CD4-positive, alpha-beta T cell treated with Interferon gamma for 1 hour (primary cell): ENCODE data around the gene MEN1.
A peak's percentile ranks its signal among the peaks of the same experiment; 100 is the strongest.

Experiments
- DNase-seq: peaks from one replicate; pipeline ENCODE4 v3.0.0-alpha.2; 2020

Gene MEN1

GRCh38 chr11:64801158-64801464 is 9.2 kb downstream of the MEN1 start:
- no peak for DNase-seq

- no peak for DNase-seq
Observed at GRCh38 chr11:64800303-64801157, 9.8 kb downstream of the MEN1 start.

- DNase-seq = peak; percentile 19
Observed at GRCh38 chr11:64799623-64800302, 10.6 kb downstream of the MEN1 start.

DNA sequence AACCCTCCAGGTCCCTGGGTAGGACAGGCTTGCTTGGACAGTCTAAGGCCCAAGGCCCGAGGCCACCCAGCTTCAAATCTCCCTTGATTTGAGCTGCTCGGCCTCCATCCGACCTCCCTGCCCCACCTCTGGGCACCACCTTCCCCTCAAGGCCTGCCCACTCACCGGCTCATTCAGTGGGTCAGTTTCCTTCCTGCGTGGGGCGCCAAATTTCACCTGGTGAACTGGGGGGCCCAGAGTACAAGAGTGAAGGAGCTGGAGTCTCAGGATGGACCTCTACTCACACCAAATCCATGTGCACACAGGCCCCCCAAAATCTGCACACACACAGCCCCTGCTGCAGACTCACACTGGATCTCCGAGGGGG is 11.1 kb downstream of the MEN1 start:
- DNase-seq = no peak

DNA sequence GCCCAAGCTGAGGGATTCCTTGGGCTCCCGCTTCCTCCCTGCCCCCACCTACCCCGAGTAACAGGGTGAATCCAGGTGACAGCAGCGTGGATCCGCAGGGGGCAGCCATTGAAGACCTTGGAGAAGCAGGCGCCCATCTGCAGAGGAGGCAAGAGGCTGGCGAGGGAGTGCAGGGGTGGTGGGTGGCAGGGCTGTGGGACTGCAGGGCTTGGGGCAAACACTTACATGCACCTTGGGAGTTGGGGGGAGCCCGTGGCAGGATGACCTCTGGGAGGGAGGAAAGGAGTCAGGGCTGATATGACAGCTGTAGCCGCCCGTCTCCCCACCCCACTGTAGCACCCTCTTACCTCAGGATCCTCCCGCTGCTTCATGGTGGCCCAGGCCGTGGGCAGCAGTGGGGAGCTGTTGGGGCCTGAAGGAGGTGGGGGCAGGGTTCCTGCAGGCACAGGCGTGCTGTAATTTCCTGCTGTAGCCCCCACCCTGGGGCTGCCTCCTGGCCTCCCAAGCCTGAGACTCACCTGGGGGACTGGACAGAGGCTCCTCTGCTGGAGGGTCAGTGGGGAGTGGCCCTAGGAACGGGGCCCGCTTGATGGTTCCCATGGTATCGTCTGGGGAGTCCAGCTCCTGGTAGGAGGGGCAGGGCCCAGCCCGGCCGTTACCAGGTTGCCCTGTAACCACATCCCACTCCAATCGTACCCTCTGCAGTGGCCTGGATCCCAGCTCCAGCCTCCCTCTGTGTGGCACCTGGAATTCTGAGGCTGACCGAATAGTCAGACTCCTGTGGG is 13.4 kb downstream of the MEN1 start:
- DNase-seq = no peak

DNA sequence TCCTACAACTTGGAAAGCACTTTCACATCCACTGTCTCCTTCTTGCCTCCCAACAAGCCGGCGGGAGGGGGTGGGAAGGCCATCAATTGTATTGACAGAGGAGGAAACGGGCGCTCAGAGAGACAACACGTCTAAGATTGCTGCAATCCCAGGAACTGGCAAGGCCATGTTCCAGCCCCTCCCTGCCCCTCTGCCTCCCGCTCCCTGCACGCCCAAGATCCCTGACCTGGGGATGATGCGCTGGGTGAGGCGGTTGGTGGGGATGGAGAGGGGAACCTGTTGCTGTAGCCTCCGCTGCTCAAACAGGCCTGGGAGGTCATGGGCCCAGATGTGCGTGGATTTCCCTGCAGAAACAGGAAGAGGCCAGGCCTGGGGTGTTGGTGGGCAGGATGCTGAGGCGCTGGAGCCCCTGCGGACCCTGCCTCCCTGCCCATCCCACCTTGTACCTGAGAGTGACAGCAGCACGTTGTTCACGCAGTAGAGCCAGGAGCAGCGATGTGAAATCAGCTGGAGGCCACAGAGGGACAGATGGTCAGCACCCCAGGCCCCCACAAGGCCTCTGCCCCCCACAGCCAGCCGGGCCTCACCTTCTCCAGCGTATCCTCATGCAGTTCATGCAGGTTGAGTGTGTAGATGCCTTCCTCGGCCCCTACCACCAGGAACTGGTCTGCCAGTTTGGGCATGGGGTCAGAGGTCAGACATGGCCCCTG is 14.1 kb downstream of the MEN1 start:
- no peak for DNase-seq

DNA sequence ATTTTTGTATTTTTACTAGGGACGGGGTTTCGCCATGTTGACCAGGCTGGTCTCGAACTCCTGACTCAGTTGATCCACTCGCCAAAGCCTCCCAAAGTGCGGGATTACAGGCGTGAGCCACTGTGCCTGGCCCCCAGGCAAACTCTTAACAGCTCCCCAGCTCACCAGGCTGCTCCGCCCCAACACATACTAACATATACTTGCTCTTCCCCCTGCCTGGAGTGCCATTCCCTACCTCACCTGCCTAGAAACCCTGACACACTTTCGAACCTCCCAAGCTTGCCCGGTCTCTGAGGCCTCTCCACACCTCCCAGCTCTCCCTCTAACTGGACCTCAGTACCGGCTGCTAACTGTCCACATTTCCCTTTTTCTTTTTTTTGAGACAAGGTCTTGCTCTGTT is 15.8 kb downstream of the MEN1 start:
- no peak for DNase-seq

- no peak for DNase-seq
Observed at GRCh38 chr11:64793271-64794160, 16.8 kb downstream of the MEN1 start.

DNA sequence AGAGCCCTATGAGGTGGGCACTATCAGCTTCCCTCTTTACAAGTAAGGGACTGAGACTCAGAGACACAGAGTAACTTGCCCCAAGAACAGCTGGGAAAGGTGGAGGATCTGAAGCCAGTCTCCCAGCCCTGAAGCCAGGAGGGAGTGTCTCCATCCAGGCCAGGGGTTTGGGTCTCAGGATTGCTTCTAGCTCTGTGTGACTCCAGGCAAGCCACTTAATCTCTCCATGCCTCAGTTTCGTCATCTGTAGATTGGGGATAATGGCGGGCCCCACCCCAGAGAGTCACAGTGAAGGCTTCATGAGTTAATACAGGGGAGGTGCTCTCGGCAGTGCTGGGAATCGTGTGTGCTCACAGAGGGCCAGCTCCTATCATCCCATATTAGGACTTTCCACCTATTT is 17.9 kb downstream of the MEN1 start:
- DNase-seq = no peak

GRCh38 chr11:64791781-64792291 is 18.5 kb downstream of the MEN1 start:
- no peak for DNase-seq

DNA sequence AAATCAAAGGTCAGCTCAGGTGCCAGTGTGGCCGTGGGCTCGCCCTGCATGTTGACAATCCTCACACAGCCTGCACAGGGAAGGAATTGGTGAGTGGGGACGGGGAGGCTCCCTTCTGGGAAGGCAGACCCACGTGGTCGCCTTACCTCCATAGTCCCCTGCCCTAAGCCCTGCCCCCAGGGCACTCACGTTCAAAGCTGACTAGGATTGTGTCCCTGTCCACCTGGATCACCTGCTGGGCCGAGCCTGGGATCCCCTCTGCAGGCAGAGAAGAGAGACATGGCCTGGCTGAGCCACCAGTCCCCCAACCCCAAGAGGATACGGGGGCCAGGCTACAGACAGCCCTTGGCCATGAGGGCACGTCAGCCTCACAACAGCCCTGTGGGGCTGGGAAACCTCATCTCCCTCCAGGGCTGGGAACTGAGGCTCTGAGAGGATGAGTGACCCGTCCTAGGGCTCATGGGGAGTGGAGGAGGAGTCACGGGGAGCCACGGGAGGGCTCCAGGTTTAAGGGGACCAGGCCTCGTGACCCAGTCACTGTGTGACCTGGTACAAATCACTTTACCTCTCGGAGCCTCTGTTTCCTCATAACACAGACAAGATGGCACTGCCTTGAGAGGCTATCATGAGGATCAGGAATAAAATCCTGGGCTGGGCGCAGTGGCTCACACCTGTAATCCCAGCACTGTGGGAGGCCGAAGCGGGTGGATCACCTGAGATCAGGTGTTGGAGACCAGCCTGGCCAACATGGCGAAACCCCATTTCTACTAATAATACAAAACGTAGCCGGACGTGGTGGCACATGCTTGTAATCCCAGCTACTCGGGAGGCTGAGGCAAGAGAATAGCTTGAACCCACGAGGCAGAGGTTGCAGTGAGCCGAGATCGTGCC is 19.9 kb downstream of the MEN1 start:
- DNase-seq = no peak

- no peak for DNase-seq
Observed at GRCh38 chr11:64789331-64790204, 20.8 kb downstream of the MEN1 start.

DNA sequence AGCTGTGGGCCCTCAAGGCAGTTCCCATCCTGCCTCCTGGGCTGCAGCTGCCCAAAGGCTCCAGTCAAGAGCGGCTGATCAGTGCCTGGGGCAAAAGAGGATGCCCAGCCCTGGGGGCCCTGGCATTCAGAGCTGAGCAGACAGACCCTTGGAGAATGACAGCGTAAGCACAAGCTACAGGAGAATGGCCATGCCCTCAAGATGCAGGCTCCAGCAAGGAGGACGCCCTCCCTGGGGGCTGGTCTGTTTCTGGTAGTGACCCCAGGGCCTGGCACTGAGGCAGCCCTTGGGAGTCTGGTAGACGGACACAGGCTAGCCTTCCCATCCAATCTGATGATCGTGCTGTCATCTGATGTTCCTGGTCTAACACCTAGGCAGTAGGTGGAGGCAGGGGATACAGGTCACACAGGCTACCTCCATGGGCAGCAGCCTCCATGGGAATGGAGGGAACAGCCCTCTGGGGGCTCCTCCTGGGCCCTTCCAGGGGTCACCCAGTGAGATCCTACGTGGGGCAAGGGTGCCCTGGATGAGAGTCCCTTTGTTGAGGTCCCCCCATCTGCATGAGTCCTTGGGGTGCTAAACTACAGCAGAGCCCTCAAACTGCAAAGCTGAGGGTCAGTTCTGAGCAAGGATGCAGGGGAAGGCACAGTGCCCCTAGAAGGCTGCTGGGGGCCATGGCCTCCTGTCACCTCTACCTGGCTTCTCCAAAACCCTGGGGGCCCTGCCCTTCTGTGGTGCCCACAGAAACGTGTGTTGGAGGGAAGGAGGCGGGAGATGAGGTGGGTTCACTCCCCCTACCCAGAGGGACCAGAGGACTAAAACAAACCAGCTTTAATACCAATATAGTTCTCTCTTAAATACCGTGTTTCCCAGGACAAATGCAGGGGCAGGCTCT is 21.8 kb downstream of the MEN1 start:
- no peak for DNase-seq

- peak; percentile 63 for DNase-seq
Observed at GRCh38 chr11:64787526-64788320, 22.6 kb downstream of the MEN1 start.

- no peak for DNase-seq
Observed at GRCh38 chr11:64786308-64786707, 24.0 kb downstream of the MEN1 start.

DNA sequence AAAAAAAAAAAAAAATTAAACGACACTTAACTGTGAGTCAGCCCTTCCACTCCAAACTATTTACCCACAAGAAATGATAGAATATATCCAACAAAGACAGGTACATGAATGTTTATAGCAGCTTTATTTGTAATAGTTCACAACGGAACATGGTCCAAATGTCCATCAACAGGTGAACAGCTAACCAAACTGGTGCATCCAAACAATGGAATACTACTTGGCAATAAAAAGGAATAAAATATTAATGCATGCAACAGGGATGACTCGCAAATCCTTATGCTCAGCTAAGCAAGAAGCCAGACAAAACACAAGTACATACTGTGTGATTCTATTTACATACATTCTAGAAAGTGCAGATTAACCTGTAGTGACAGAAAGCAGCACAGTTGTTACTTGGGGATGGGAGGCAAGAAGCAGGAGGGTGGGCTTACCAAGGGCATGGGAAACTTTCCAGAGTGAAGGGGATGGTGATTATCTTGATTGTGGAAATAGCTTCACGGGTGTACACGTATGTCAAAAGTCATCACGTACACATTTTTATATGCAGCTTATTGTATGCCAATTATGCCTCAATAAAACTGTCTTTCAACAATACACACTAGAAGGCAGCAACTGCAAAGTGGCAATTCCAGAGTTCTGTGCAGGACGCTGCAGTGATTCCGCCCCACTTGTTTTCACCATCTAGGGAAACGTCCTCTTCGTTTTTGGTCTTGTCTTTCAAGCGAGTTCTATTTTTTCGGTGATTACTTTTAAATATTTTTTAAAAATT is 25.4 kb downstream of the MEN1 start:
- no peak for DNase-seq
